TTC549 (cell line): ENCODE measurements around the gene SLC9A2.

ENCODE experiments used
- FAIRE-seq: peaks from 2 replicates; lab custom pipeline; 2012; peaks lifted over from hg19 to GRCh38; lab: Jason Lieb, UNC

Gene SLC9A2, protein sequence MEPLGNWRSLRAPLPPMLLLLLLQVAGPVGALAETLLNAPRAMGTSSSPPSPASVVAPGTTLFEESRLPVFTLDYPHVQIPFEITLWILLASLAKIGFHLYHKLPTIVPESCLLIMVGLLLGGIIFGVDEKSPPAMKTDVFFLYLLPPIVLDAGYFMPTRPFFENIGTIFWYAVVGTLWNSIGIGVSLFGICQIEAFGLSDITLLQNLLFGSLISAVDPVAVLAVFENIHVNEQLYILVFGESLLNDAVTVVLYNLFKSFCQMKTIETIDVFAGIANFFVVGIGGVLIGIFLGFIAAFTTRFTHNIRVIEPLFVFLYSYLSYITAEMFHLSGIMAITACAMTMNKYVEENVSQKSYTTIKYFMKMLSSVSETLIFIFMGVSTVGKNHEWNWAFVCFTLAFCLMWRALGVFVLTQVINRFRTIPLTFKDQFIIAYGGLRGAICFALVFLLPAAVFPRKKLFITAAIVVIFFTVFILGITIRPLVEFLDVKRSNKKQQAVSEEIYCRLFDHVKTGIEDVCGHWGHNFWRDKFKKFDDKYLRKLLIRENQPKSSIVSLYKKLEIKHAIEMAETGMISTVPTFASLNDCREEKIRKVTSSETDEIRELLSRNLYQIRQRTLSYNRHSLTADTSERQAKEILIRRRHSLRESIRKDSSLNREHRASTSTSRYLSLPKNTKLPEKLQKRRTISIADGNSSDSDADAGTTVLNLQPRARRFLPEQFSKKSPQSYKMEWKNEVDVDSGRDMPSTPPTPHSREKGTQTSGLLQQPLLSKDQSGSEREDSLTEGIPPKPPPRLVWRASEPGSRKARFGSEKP

DNA sequence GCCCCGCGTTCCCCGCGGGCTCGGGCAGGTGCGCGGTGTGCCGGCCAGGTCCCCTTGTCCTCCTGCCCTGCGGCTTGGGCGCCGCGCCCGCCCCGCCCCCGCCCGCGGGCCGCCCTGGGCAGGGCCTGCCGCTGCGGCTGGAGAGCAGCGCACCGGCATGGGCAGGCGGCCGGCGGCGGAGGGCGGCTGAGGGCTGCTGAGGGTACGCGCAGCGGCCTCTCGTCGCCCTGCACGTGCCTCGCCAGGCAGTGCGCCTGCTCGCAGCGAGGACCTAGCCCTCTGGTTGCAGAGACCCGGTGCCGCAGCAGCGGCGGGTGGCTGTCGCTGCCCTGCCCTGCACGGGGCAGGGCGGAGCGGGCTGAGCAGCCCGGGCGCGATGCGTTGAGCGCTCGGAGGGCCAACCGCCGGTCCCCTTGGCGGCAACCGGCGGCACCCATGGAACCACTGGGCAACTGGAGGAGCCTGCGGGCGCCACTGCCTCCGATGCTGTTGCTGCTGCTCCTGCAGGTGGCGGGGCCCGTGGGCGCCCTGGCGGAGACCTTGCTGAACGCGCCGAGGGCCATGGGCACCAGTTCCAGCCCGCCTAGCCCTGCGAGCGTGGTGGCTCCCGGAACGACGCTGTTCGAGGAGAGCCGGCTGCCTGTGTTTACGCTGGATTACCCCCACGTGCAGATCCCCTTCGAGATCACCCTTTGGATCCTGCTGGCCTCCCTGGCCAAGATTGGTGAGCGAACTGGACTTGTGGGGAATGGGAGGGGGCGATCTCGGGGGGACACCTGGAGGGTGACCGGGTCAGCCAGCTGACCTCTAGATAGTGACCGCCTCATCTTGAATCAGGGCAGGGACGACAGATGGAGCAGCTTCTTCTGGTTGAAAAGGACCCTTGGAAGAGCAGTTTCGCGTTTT is at the start of gene SLC9A2:
Gene SLC9A2, plus strand, starts transcription at position 140 of the 906 bp plus-strand sequence. Its CDS starts 296 bp downstream, at position 436.
- no peak for FAIRE-seq

DNA sequence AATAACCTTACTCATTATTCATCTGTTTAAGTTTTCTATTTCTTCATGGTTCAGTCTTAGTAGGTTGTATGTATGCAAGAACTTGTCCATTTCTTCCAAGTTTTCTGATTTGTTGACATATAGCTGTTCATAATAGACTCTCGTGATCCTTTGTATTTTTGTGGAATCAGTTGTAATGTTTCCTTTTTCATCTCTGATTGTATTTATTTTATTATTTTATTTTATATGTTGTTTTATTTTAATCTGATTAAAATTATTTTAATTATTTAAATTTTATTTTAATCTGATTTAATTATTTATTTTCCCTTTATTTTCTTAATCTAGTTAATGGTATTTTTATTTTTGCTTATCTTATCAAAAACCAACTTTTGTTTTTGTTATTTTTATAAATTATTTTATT is 43.5 kb upstream of the SLC9A2 start:
- peak; percentile 98 for FAIRE-seq

DNA sequence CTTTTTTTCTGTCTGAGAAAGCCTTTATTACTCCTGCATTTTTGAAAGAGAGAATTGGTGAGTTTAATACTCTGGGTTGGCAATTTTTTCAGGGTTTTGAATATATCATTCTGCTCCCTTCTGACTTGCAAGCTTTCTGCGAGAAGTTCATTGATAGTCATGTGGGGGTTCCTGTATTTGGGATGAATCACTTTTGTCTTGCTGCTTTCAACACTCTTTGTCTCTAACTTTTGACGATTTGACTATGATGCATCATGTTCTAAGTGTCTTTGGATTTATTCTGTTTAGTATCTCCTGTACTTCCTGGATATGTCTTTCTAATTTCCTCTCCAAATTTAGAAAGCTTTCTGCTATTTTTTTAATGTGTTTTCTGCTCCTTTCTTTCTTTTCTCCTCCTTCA is 41.0 kb upstream of the SLC9A2 start:
- no peak for FAIRE-seq

DNA sequence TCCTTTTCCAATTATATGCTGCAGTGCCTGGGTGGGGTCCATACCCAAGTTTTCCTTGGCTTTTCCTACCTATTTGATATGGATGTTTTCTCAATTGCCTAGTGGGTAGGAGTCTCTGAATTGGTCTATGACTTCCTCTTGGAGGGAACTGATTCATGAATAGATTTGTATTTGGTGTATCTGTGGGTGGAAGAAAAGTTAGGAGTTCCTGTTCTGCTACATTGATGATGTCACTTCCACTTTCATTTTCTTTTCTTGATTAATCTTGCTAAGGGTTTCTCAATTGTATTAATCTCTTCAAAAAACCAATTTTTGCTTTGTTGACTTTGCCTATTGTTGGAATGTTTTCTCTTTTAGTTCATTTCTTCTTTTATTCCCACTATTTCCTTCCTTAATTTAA is 37.4 kb upstream of the SLC9A2 start:
- no peak for FAIRE-seq

DNA sequence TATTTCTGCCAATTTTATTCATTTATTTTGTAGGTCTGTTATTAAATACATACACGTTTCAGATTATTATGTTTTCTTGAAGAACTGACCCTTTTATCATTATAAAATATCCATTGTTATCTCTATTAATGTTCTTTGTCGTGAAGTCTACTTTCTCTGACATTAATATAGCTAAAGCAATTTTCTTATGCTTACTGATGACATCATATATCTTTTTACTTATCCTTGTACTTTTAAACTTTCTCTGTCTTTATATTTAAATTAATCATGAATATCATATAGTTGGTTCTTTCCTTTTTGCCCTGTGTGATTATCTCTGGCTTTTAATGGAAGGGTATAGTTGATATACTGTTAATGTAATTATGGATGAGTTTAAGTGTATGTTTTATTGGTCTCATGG is 36.5 kb upstream of the SLC9A2 start:
- FAIRE-seq: peak; percentile 19

DNA sequence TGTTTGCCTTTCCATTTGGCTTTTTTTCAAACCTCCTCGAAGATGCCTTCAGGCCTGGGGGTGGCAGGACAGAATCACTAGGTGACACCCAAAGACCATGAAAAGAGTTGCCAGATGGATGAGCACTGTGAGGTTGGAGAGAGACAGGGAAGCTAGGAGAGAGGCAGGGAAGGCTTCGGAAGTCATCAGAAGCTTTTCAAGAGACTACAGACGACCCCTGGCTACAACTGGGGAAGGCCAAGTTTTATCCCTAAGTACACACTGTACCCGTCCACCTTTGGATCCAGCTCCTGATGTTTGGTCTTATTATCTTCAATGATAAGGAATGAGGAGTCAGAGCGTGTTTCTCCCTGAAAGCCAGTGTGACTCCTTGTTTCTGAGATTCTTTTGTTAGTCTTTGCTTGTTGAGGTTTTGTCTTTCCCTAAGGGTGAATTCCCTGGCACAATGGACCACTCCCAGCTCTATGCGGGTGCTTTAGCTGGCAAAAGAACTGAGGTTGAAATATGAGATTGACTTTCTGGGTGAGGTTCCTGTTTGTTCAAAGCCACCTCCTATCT is 33.4 kb upstream of the SLC9A2 start:
- no peak for FAIRE-seq

DNA sequence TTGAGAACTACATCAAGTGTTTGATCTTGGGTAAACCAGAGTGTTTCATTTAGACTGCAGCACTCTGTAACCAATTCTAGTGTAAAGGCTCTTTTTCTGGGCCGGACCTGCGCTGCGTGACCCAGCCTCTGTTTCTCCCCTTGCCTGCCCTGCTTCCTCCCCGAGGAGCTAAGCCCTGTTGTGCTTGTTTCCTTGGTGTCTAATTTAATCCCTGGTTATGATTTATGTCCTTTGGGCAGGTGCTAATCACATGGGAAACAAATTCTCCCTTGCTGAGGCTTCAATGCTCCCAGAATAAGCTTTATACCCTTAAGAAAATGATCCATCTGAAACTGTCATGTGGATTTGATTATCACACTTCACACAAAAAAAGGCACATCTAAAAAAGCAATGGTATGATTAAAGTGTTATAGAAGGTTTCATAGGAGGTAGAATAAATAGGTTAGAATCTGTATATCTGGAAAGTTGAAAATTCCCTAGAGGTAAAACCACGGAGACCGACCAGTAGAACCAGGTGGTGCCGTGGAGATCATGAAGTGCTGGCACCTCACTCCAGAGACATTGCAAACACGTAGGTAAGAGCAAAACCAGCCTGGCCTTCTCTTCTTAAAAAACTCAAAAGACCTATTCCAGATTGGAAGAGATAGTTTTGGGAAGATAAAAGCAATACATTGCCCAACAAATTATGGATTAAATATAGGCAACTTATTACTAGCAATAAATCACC is 31.0 kb upstream of the SLC9A2 start:
- no peak for FAIRE-seq

DNA sequence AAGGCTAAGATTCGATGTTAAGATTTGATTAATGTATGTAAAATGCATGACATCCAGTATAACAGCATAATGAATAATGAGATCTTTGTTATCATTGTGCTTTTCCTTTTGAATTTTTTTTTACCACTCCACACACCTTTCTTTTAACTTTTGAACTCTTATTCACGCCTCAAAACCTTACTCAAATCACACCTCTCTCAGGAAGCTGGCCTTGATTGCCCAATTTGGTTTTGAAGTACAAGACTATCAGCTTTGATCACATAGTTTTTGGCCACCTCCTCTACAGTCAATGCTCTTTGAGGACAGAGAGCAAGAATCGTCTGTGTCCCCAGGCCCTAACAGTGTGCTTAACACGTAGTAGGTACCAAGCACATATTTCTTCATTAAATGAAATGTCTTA is 29.9 kb upstream of the SLC9A2 start:
- no peak for FAIRE-seq

DNA sequence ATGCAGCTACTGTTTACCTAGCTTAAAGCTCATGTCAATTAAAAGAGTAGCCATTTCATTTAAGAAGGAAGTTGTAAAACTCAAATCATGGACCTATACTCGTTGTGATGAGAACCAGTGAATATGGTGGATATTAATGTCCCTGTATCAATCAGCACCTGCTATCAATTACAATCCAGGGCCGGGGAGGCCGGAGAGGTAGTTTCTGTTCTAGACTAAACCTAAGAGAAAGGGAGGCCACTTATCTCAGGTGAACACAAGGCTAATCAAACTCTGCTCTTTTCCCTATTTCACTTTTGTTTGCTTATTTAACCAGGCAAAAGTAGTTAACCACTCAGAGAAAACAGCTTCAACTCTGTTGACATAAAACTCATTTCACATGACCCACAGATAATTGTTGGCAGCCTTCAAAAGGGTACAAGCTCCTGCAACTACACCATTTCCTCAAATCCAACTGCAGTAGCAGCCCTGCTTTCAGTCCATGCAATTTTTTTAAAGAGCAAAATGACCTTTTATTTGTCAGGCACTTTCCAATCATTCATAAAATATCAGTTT is 27.8 kb upstream of the SLC9A2 start:
- FAIRE-seq: no peak

DNA sequence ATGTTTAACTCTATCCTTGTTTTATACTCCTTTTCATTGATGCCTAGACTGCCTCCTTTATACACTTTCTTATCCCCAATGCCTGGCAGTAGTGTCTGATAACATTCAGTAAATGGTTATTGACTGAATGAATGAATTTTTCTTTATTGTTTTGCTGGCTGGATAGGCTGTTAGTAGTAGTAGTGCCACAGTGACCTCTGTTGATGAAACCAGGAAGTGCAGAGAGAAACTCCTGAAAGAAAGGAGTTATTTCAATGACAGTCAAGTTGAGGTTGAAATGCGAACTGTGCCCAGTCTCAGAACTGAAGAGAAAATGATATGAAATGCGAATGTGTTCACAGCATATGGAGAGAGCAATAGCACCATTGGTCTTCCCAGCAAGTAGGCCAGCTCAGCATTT is 26.8 kb upstream of the SLC9A2 start:
- FAIRE-seq: no peak

DNA sequence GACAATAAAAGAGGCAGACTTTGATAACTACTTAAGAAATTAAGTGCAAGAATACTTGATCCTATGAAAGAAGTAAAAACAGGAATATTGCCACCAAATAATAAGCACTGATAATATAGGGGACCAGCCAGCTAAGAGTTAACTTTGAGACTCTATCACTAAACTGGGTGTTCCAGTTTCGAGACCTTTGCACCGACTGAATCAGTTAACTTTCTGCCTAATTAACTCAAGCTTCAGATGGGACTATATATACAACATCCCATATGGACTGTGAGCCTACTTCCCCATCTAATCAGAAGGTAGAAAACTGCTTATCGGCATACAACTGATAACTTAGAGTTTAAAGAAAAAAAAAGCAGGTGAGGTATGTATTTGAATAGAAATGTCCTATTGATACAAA is 25.8 kb upstream of the SLC9A2 start:
- FAIRE-seq: no peak

DNA sequence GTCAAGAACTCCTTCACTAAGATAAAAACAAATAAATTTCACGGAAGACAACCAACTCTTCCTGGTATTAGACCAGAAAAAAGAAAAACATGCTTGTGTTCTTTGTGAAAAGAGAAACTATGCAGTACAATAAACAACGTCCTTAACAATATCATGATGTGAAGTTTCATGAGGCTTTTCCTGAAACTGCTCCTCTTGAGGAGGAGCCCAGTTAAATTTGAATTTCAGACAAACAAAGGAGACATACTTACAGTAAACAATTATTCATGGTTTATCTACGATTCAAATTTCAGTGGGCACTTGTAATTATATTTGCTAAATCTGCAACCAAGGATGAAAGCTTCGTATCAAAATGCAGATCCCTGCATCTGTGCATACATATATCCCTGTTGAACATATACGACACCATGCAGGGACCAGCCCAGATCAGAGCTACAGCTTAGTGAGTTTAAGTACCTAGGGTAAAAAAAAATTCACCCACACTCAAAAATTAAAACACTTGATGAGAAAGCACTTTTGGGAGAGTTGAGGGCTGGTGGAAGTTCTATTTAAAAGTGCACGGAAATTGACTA is 24.8 kb upstream of the SLC9A2 start:
- no peak for FAIRE-seq

DNA sequence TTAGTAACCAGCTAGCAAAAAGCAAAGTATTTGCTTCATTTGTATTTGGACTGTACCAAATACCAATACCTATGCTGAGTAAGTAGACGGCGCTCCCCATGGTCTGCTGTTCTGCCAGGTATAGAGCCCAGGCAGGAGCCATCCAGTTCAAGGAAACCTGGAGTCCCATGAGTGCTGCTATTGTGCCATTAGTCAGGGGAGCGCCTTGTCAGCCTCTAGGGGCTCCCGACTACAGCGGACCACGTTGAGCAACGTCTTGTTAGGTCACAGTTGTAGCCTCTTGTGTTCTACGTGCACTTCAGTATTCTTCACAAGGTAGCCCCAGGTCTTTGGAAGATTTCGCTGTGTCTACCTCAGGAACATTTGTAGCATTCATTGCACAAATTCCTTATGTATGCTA is 21.6 kb upstream of the SLC9A2 start:
- FAIRE-seq: no peak

DNA sequence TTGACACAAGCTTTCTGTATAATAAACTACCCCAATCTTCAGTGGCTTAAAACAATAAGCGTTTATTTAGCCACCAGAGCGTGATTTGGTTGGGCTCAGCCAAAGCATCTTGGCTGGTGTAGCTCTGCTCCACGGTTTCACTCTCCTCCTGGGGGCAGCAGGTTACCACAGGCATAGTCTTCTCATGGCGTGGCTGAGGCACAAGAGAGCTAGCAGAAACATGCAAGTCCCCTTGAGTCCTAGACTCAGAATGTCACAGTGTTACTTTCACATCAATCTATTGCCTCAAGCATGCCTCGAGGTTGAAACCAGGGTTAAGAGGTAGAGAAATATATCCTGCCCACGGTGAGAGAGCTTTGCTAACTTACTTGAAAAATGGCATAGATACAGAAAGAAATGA is 19.9 kb upstream of the SLC9A2 start:
- no peak for FAIRE-seq

DNA sequence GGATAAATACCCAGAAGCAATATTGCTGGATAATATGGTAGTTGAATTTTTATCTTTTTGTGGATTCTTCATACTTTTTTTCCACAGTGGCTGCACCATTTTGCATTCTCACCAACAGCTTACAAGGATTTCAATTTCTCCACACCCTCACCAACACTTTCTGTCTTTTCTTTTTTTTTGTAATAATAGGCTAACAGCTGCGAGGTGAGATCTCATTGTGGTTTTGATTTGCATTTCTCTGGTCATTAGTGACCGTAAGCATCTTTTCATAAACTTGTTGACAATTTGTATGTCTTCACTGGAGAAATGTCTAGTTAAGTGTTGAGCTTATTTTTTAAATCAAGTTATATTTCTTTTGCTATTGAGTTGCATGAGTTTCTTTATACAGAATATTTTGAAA is 17.6 kb upstream of the SLC9A2 start:
- no peak for FAIRE-seq

DNA sequence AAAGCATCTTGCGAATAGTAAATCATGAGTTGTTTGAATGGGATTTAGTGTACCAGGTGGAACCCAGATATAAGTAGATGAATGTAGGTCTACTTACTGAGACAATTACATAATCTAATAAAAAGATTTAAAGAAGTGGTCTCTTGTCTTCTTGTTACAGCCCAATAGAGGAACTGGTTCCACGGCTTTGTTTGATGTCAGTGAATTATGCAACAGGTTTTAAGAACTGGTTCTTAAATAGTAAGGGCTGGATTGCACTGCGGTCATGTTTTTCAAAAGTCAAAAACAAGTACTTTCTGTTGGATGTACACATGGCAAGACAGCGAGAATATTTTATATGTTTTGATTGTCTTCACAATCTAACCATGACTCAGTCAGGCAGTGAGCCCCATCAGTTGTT is 15.4 kb upstream of the SLC9A2 start:
- no peak for FAIRE-seq

DNA sequence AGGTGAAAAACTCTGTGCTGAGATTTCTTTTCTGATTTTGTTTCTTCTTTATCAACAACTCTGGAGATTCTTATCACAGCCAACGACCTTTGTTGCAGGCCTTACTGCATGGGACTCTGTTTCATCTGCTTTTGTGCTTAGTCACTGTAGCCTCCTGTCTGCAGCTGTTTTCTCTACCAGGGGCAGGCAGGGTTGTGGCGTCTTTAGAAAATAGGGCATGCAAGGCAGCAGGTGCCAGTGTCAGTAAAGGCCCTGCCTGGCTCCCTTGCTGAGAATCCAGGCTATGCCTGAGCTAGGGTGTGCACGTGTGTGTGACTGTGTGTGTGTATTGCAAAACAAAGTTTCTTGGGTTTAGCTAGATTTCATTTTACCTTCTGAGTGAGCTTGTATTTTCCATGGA is 14.6 kb upstream of the SLC9A2 start:
- no peak for FAIRE-seq

DNA sequence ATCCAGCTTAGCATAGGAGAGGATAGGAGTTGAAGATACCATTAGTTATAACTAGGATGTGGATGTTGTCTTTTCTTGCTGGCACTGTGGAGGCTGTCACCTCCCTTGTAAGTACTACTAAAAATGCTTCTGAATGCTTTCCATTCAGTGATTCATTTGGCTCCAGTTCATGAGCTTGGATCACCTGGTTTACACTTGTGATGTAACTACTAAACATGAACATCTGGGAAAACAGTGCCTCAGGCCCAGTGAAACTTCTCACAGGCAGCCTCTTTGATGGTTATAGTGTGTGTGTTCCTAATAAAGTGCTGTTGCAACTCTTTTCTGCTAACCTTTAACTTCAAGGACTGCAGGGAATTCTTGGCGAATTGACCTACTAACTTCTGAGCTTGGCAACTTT is 13.0 kb upstream of the SLC9A2 start:
- FAIRE-seq: no peak

DNA sequence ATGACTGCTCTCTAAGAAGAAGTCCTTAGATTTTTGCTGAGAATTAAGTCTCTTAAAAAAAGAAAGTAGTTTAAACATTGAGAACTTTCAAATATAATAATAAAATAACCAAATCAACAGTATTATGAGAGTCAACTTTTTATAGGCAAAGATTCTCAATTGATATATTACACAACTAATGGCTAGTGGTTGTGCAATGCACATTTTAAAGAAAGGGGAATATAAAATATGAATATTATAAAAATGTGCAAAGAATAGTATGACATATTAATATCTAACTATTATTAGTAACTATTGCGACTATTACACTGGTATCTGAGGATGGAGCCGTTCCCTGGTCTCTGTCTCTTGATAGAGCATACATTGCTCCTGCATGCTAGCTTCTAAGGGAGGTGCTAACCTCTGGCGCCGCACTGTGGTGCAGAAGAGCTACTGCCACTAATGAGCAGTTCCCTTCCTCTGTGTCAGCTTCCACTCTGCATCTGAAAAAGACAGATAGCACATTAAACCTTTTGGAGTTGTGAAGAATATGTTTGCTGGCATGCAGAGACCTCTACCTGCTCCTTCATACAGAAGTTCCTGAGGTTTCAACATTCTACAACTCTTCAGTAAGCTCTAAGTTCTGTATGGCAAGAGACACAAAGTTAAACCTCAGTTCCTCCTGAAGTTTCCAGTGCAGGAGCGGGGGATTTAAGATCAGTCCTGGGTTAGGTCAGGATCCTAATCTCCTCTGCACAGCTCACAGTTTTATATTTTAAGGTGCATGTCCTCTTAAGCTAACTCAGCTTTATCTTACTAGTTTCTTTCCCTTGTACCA is 3.5 kb upstream of the SLC9A2 start:
- peak; percentile 57 for FAIRE-seq
